Liver (tissue), 9 donors: ENCODE results near the gene PIGO. TPM values are rescaled to one million over a fixed set of nuclear protein-coding genes. Genes with fewer than 3 reads are reported as not detected.

Experiments used
- DNase-seq: peaks from one replicate; pipeline ENCODE4 v3.0.0-alpha.2; 2017; ENCODE audit warnings: low spot score
- H3K27ac ChIP-seq, 2 donors: one replicate each; pipeline ENCODE4 v1.7.0; 2013; ENCODE audit warnings: inconsistent platforms in 2 of 2, low read length in 2 of 2, control low read depth in 1 of 2, low read depth in 1 of 2, mild to moderate bottlenecking in 1 of 2
- H3K27me3 ChIP-seq, 4 donors: one replicate each; pipeline versions ENCODE4 v1.6.1 to v1.7.0; 2013; ENCODE audit warnings: low read length in 3 of 4, inconsistent platforms in 1 of 4, mild to moderate bottlenecking in 1 of 4, moderate library complexity in 1 of 4; ENCODE audit not compliant: control insufficient read depth in 4 of 4, insufficient read depth in 4 of 4
- H3K36me3 ChIP-seq, 4 donors: one replicate each; pipeline versions ENCODE4 v1.6.1 to v1.7.0; 2013; ENCODE audit warnings: low read length in 3 of 4, mild to moderate bottlenecking in 3 of 4, low read depth in 1 of 4, moderate library complexity in 1 of 4; ENCODE audit not compliant: control insufficient read depth in 4 of 4, insufficient read depth in 3 of 4
- H3K4me1 ChIP-seq, 4 donors: one replicate each; pipeline versions ENCODE4 v1.6.1 to v1.7.0; 2013; ENCODE audit warnings: low read length in 3 of 4, mild to moderate bottlenecking in 3 of 4, moderate library complexity in 1 of 4; ENCODE audit not compliant: control insufficient read depth in 4 of 4, insufficient read depth in 4 of 4
- H3K4me3 ChIP-seq, 3 donors: one replicate each; pipeline versions ENCODE4 v1.6.1 to v1.7.0; 2013; ENCODE audit warnings: low read length in 3 of 3, control low read depth in 1 of 3, low read depth in 1 of 3, mild to moderate bottlenecking in 1 of 3
- H3K9ac ChIP-seq, 2 donors: one replicate each; pipeline ENCODE4 v1.7.0; 2013; ENCODE audit warnings: low read length in 2 of 2, mild to moderate bottlenecking in 2 of 2, moderate library complexity in 2 of 2, control low read depth in 1 of 2, low read depth in 1 of 2
- H3K9me3 ChIP-seq, 4 donors: one replicate each; pipeline versions ENCODE4 v1.6.1 to v1.7.0; 2013; ENCODE audit warnings: low read length in 3 of 4; ENCODE audit not compliant: control insufficient read depth in 4 of 4
- ATF3 ChIP-seq: IDR thresholded peaks from 2 replicates; pipeline ENCODE4 v1.6.1; 2016; ENCODE audit warnings: antibody characterized with exemption
- CTCF ChIP-seq: fragments of 150-350 bp; IDR thresholded peaks from 2 replicates; pipeline ENCODE4 v1.5.1; 2017; ENCODE audit warnings: improper control_type of control experiment, low read depth, low read length; ENCODE audit not compliant: missing input control
- EGR1 ChIP-seq, 2 donors: IDR thresholded peaks; 2 replicates each; pipeline ENCODE4 v1.6.1; 2016 to 2018; ENCODE audit warnings: antibody characterized with exemption in 2 of 2, low read depth in 2 of 2
- FOXA1 ChIP-seq: IDR thresholded peaks from 2 replicates; pipeline ENCODE4 v1.6.1; 2016; ENCODE audit warnings: antibody characterized with exemption
- FOXA2 ChIP-seq: IDR thresholded peaks from 2 replicates; pipeline ENCODE4 v1.6.1; 2016; ENCODE audit warnings: antibody characterized with exemption
- GABPA ChIP-seq, 2 donors: IDR thresholded peaks in 1 of 2; conservative IDR thresholded peaks in 1 of 2; 2 replicates each; pipeline ENCODE4 v1.6.1; 2016; ENCODE audit warnings: antibody characterized with exemption in 2 of 2, mild to moderate bottlenecking in 1 of 2, moderate library complexity in 1 of 2
- HNF4A ChIP-seq, 2 donors: conservative IDR thresholded peaks; 2 replicates each; pipeline ENCODE4 v1.6.1; 2016; ENCODE audit warnings: antibody characterized with exemption in 2 of 2, mild to moderate bottlenecking in 2 of 2
- HNF4G ChIP-seq: IDR thresholded peaks from 2 replicates; pipeline ENCODE4 v1.6.1; 2016; ENCODE audit warnings: antibody characterized with exemption
- JUND ChIP-seq, 2 donors: IDR thresholded peaks; 2 replicates each; pipeline ENCODE4 v1.6.1; 2016; ENCODE audit warnings: antibody characterized with exemption in 2 of 2
- MAX ChIP-seq: IDR thresholded peaks from 2 replicates; pipeline ENCODE4 v1.6.1; 2016; ENCODE audit warnings: antibody characterized with exemption
- NR2F2 ChIP-seq: IDR thresholded peaks from 2 replicates; pipeline ENCODE4 v1.6.1; 2016; ENCODE audit warnings: antibody characterized with exemption
- RAD21 ChIP-seq, 2 donors: IDR thresholded peaks; 2 replicates each; pipeline ENCODE4 v1.6.1; 2016; ENCODE audit warnings: antibody characterized with exemption in 2 of 2, mild to moderate bottlenecking in 2 of 2
- REST ChIP-seq: IDR thresholded peaks from 2 replicates; pipeline ENCODE4 v1.6.1; 2016; ENCODE audit warnings: antibody characterized with exemption, mild to moderate bottlenecking
- RXRA ChIP-seq, 2 donors: IDR thresholded peaks; 2 replicates each; pipeline ENCODE4 v1.6.1; 2017 to 2018; ENCODE audit warnings: antibody characterized with exemption in 2 of 2, mild to moderate bottlenecking in 1 of 2
- TAF1 ChIP-seq: conservative IDR thresholded peaks from 2 replicates; pipeline ENCODE4 v1.6.1; 2016; ENCODE audit warnings: antibody characterized with exemption, mild to moderate bottlenecking
- YY1 ChIP-seq: IDR thresholded peaks from 2 replicates; pipeline ENCODE4 v1.6.1; 2016; ENCODE audit warnings: antibody characterized with exemption, mild to moderate bottlenecking
- ZBTB33 ChIP-seq: IDR thresholded peaks from 2 replicates; pipeline ENCODE4 v1.6.1; 2016; ENCODE audit warnings: antibody characterized with exemption
- WGBS: extraction: QIAGEN DNeasy Blood & Tissue Kit; methylation state at CpG from one replicate; pipeline ENCODE4 v1.1.7; 2013; 5-methylcytosine and 5-hydroxymethylcytosine counted together
- polyA plus RNA-seq, 2 donors: library from polyadenylated mRNA; stranded (reverse) in 1 of 2; unstranded in 1 of 2; fragments of 200-250 nt in 1 of 2; fragments of >200 nt in 1 of 2; fragmentation: Nextera tagmentation in 1 of 2; extraction: Ambion mirVana in 1 of 2; gene quantifications; one replicate each; pipeline versions ENCODE4 v1.2.1 to v1.2.3, GENCODE V29; 2013 to 2015
- total RNA-seq, 2 donors: library from RNA; depleted of rRNA; stranded (reverse); fragments of >200 nt; gene quantifications; one replicate each; pipeline ENCODE4 v1.2.3, GENCODE V29; 2014
- donor health status: healthy.
- donor health status: healthy.
- donor health status: healthy.
- donor health status: healthy.
- donor health status: healthy.

The PIGO gene
- total and polyA plus RNA-seq, 4 donors, result 10.5 to 16.0 (median 15.5) TPM

GRCh38 chr9:35060548-35061207 is 35.7 kb downstream of the PIGO start:
- WGBS, result 94% methylated on average over 11 of the region's 11 CpGs
- peaks cover 46 to 97% (median 95%) of the 10 kb centered on the region in 4 donors for H3K36me3 ChIP-seq
- no peak overlapping the region for H3K4me3 ChIP-seq
- no peaks in the 10 kb centered on the region for H3K4me1 ChIP-seq
- no peak for TF ChIP-seq HNF4G
- TF ChIP-seq NR2F2, result no peak
- TF ChIP-seq MAX, result no peak
- no peak for TF ChIP-seq GABPA (IDR thresholded peaks at IDR 0.05 in 1 of 2, conservative IDR thresholded peaks at IDR 0.05 in 1 of 2)
- TF ChIP-seq TAF1, result no peak
- TF ChIP-seq JUND (IDR thresholded peaks at IDR 0.05), result no peak
- no peak for TF ChIP-seq EGR1 (IDR thresholded peaks at IDR 0.05; ENCODE audit: low read depth in 2 of 2)
- TF ChIP-seq YY1, result no peak
- TF ChIP-seq CTCF, result no peak
- TF ChIP-seq RXRA (IDR thresholded peaks at IDR 0.05), result no peak
- TF ChIP-seq ATF3, result no peak
- no peak for TF ChIP-seq RAD21 (IDR thresholded peaks at IDR 0.05)
- TF ChIP-seq HNF4A (conservative IDR thresholded peaks at IDR 0.05), result no peak
- no peak for TF ChIP-seq ZBTB33
- TF ChIP-seq FOXA1, result no peak
- H3K9me3 ChIP-seq, result no peaks in the 10 kb centered on the region
- no peak overlapping the region for H3K27ac ChIP-seq
- H3K27me3 ChIP-seq, result no peaks in the 10 kb centered on the region
- H3K9ac ChIP-seq, result no peak overlapping the region
- no peak for DNase-seq

GRCh38 chr9:35059438-35059837 is 37.0 kb downstream of the PIGO start:
- no peak overlapping the region for H3K4me3 ChIP-seq
- no peak overlapping the region for H3K9ac ChIP-seq
- H3K27ac ChIP-seq, result no peak overlapping the region
- no peaks in the 10 kb centered on the region for H3K27me3 ChIP-seq
- H3K4me1 ChIP-seq, result no peaks in the 10 kb centered on the region
- DNase-seq, result no peak
- H3K9me3 ChIP-seq, result no peaks in the 10 kb centered on the region
- H3K36me3 ChIP-seq, result peaks cover 43 to 95% (median 90%) of the 10 kb centered on the region in 4 donors
- 96% methylated on average over 10 of the region's 10 CpGs for WGBS
- TF ChIP-seq HNF4G, result no peak
- no peak for TF ChIP-seq CTCF
- no peak for TF ChIP-seq FOXA2
- no peak for TF ChIP-seq EGR1 (IDR thresholded peaks at IDR 0.05; ENCODE audit: low read depth in 2 of 2)
- no peak for TF ChIP-seq JUND (IDR thresholded peaks at IDR 0.05)
- TF ChIP-seq HNF4A (conservative IDR thresholded peaks at IDR 0.05), result no peak
- no peak for TF ChIP-seq RAD21 (IDR thresholded peaks at IDR 0.05)
- no peak for TF ChIP-seq REST
- TF ChIP-seq ATF3, result no peak
- TF ChIP-seq ZBTB33, result no peak
- no peak for TF ChIP-seq MAX
- no peak for TF ChIP-seq TAF1
- TF ChIP-seq FOXA1, result no peak
- no peak for TF ChIP-seq RXRA (IDR thresholded peaks at IDR 0.05)
